ENCODE results near the gene ZFYVE26.
"Not testable (repeated sequence)": the region's sequence is repeated elsewhere in the genome, so short reads cannot be mapped to it uniquely, and the experiment has no call there.

The ZFYVE26 gene

GRCh38 chr14:67704484-67705089, 111.8 kb downstream of the ZFYVE26 start:
- DNase-seq = peak; percentile 46

DNA sequence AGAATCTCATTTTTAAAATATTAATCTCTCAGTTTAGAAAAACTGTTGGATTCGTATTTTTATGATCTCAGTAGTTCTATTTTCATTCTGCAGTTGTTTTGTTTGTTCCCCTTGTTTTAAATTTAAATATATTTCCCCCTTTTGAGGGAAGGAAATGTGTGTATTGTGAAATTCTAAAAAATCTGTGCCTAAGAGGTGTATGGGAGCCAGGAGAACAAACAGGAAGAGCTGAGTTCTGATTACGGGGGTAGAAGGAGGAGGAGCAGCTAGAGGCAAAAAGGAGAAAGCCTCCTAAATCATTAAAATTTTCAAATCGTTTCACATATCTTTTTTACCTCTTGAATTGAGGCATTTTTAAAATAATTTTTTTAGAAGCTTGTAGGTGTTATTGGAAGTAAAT, 112.4 kb downstream of the ZFYVE26 start:
- no peak for DNase-seq

GRCh38 chr14:67701492-67701891, 114.9 kb downstream of the ZFYVE26 start, which contains the start of gene RDH12:
Gene RDH12, plus strand, starts transcription at chr14:67701886. Its CDS starts 20,757 bp downstream, at chr14:67722643.
- DNase-seq = not testable (repeated sequence)

GRCh38 chr14:67698179-67698578, 118.2 kb downstream of the ZFYVE26 start:
- no peak for DNase-seq

- DNase-seq = no peak
Observed at GRCh38 chr14:67697006-67697405, 119.4 kb downstream of the ZFYVE26 start.

All from fibroblast of upper back skin (primary cell).